HepG2 (cell line): ENCODE measurements around the gene ADCY10. TPM values are rescaled to one million over a fixed set of nuclear protein-coding genes. Genes with fewer than 3 reads are reported as not detected.

Source experiments
- ATAC-seq: fragments of 200-7000 bp; cut with Tn5 transposase; 3 replicates; pipeline ENCODE4 v1.9.1; 2020; ENCODE audit warnings: mild to moderate bottlenecking, moderate library complexity
- BruUV-seq: library from RNA; stranded (reverse); fragments of 400-500 nt; replicated peaks from 2 replicates; lab custom pipeline; 2021; lab: Mats Ljungman, UMichigan
- CTCF ChIA-PET: fragments of 300-600 bp; formaldehyde crosslinking; extraction: SDS; loops from one replicate; lab custom pipeline; 2021; ENCODE audit warnings: low total read pairs, inconsistent platforms, low intra/inter-chr PET ratio; lab: Yijun Ruan, JAX
- POLR2A ChIA-PET: fragments of 350-600 bp; sonication (Branson Sonifier 250); formaldehyde crosslinking; loops from one replicate; lab custom pipeline; 2020; ENCODE audit warnings: antibody characterized with exemption, inconsistent platforms; lab: Yijun Ruan, JAX
- DNase-seq: peaks from one replicate; pipeline ENCODE4 v3.0.0-alpha.2; 2015; ENCODE audit warnings: low spot score
- FAIRE-seq: peaks from 3 replicates; lab custom pipeline; 2011; peaks lifted over from hg19 to GRCh38; lab: Jason Lieb, UNC
- H2AFZ ChIP-seq: one replicate; pipeline ENCODE4 v1.6.1; 2011; ENCODE audit warnings: low read length, inconsistent platforms
- H3K27ac ChIP-seq: fragments of 300-600 bp; 3 replicates; pipeline ENCODE4 v1.8.0; 2011; ENCODE audit warnings: mixed run types, mild to moderate bottlenecking, mixed read lengths, low read length, inconsistent platforms; ENCODE audit not compliant: insufficient read depth; ENCODE audit errors: extremely low read length
- H3K27me3 ChIP-seq, 2 experiments: fragments of 200-600 bp in 1 of 2; 2 replicates in 1 of 2; 3 replicates in 1 of 2; pipeline versions ENCODE4 v1.6.0 to v1.8.0; 2011; ENCODE audit warnings: low read length in 2 of 2, mild to moderate bottlenecking in 2 of 2, moderate library complexity in 2 of 2, inconsistent platforms in 1 of 2; ENCODE audit not compliant: insufficient read depth in 2 of 2, control insufficient read depth in 1 of 2
- H3K36me3 ChIP-seq, 2 experiments: fragments of 200-600 bp in 1 of 2; replicated peaks in 1 of 2; 2 replicates in 1 of 2; 3 replicates in 1 of 2; pipeline versions ENCODE4 v1.5.1 to v1.8.0; 2011; ENCODE audit warnings: low read length in 2 of 2, inconsistent platforms in 1 of 2; ENCODE audit not compliant: insufficient read depth in 2 of 2, control insufficient read depth in 1 of 2
- H3K4me1 ChIP-seq: 2 replicates; pipeline ENCODE4 v1.5.1; 2012; ENCODE audit warnings: low read length, inconsistent platforms; ENCODE audit not compliant: insufficient read depth
- H3K4me2 ChIP-seq: 2 replicates; pipeline ENCODE4 v1.6.0; 2011; ENCODE audit warnings: low read depth, low read length, inconsistent platforms
- H3K4me3 ChIP-seq, 3 experiments: fragments of 200-600 bp in 1 of 3; sonication (generic), shearing (Covaris generic) in 1 of 3; replicated peaks in 1 of 3; 2 replicates each; pipeline ENCODE4 v1.5.1; 2011 to 2016; ENCODE audit warnings: low read length in 3 of 3, inconsistent platforms in 2 of 3, low read depth in 2 of 3, mild to moderate bottlenecking in 2 of 3, control low read depth in 1 of 3, mixed read lengths in 1 of 3; ENCODE audit not compliant: insufficient read depth in 1 of 3
- H3K79me2 ChIP-seq: one replicate; pipeline ENCODE4 v1.6.1; 2011; ENCODE audit warnings: low read length, inconsistent platforms; ENCODE audit not compliant: insufficient read depth
- H3K9ac ChIP-seq: 2 replicates; pipeline ENCODE4 v1.6.0; 2011; ENCODE audit warnings: mild to moderate bottlenecking, low read depth, low read length, inconsistent platforms; ENCODE audit not compliant: insufficient read depth
- H3K9me3 ChIP-seq: 2 replicates; pipeline ENCODE4 v1.5.1; 2012; ENCODE audit warnings: mild to moderate bottlenecking, low read length
- H4K20me1 ChIP-seq: 2 replicates; pipeline ENCODE4 v1.6.0; 2011; ENCODE audit warnings: inconsistent platforms, mild to moderate bottlenecking, low read length, moderate library complexity; ENCODE audit not compliant: insufficient read depth
- ERF ChIP-seq: IDR thresholded peaks from 2 replicates; pipeline ENCODE4 v1.6.1; 2018; ENCODE audit warnings: missing biosample characterization, missing genetic modification reagents
- MAFF ChIP-seq: IDR thresholded peaks from 2 replicates; pipeline ENCODE4 v1.6.1; 2011; ENCODE audit warnings: low read depth, low read length, improper control_type of control experiment
- MTF2 ChIP-seq: sonication (generic); formaldehyde crosslinking; IDR thresholded peaks from 2 replicates; pipeline ENCODE4 v1.5.0; 2020; ENCODE audit warnings: missing genetic modification reagents, borderline replicate concordance
- TOPORS ChIP-seq: sonication (generic); formaldehyde crosslinking; IDR thresholded peaks from 2 replicates; pipeline ENCODE4 v1.8.0; 2023; ENCODE audit warnings: mild to moderate bottlenecking, missing genetic modification reagents
- ZFP37 ChIP-seq: sonication (generic); formaldehyde crosslinking; IDR thresholded peaks from 2 replicates; pipeline ENCODE4 v1.4.0; 2020; ENCODE audit warnings: missing genetic modification reagents, borderline replicate concordance
- WGBS: methylation state at CpG from one replicate; pipeline ENCODE4 v1.1.6; 2017; ENCODE audit warnings: low lambda C conversion rate; 5-methylcytosine and 5-hydroxymethylcytosine counted together
- in situ Hi-C: cut with HindIII; loops from 2 replicates; pipeline ENCODE4 v1.10.0; 2017; ENCODE audit warnings: low pct_unique_long_range_greater_than_20kb; ENCODE audit not compliant: extremely low pct_ligation_motif_present
- intact Hi-C: fragments of 100-400 bp; cut with micrococcal nuclease; formaldehyde crosslinking; loops from one replicate; pipeline ENCODE4 v1.10.0; 2022; ENCODE audit not compliant: unreplicated experiment
- polyA plus RNA-seq, 8 experiments: library from polyadenylated mRNA; depleted of rRNA in 3 of 8; stranded (reverse) in 7 of 8; unstranded in 1 of 8; fragments of >200 nt; fragmentation: Illumina TruSeq in 4 of 8; extraction: Trizol in 4 of 8; gene quantifications; 2 replicates each; pipeline versions ENCODE4 v1.2.1 to v1.2.3, GENCODE V29; 2011 to 2016; ENCODE audit warnings: low read depth in 4 of 8, missing spikeins in 1 of 8, mixed read lengths in 1 of 8; ENCODE audit not compliant: insufficient read depth in 1 of 8
- total RNA-seq, 5 experiments: library from RNA; depleted of rRNA; stranded (reverse); fragments of >200 nt; fragmentation: Illumina TruSeq; extraction: Trizol; gene quantifications; 2 replicates each; pipeline ENCODE4 v1.2.3, GENCODE V29; 2016; ENCODE audit warnings: low read depth in 1 of 5
- TF ChIP-seq, protein P1 (sequence below): sonication (generic); formaldehyde crosslinking; IDR thresholded peaks from 2 replicates; pipeline ENCODE4 v1.4.0; 2020; ENCODE audit warnings: mild to moderate bottlenecking, low read depth, missing genetic modification reagents

Gene ADCY10
- total and polyA plus RNA-seq, 2 of the 13 experiments (the other 11 are each of a cell fraction or from before 2014, with no cell fraction given), result 0.02 to 0.03 TPM

GRCh38 chr1:167860231-167860923 lies 53.6 kb downstream of the ADCY10 start:
- no TSS peak for BruUV-seq
- Histone ChIP-seq H3K27me3 (no peaks in the 10 kb centered on the region; a peak in 1 of 5 replicates), H3K79me2 (no peaks in the 10 kb centered on the region), H3K4me1 (no peaks in the 10 kb centered on the region), H2AFZ (no peak overlapping the region), H3K4me3 (no peak overlapping the region), H3K9ac (no peak overlapping the region), H3K27ac (no peak overlapping the region), H3K4me2 (no peak overlapping the region), H3K36me3 (no peaks in the 10 kb centered on the region), H4K20me1 (no peaks in the 10 kb centered on the region), H3K9me3 (no peaks in the 10 kb centered on the region)
- TF ChIP-seq TOPORS (CRISPR knock-in tag) (no peak), ZFP37 (CRISPR knock-in tag) (no peak), MAFF (no peak), MTF2 (CRISPR knock-in tag) (no peak)
- TF ChIP-seq, protein P1, sequence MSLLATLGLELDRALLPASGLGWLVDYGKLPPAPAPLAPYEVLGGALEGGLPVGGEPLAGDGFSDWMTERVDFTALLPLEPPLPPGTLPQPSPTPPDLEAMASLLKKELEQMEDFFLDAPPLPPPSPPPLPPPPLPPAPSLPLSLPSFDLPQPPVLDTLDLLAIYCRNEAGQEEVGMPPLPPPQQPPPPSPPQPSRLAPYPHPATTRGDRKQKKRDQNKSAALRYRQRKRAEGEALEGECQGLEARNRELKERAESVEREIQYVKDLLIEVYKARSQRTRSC (CRISPR knock-in tag), result no peak
- intact Hi-C loops, result no loop called here
- FAIRE-seq (no peak), ATAC-seq (no peak), DNase-seq (no peak)
- POLR2A ChIA-PET, result no interaction called here
- in situ Hi-C loops, result no loop called here
- CTCF ChIA-PET, result no interaction called here

- Histone ChIP-seq H3K27me3 (no peaks in the 10 kb centered on the region; a peak in 1 of 5 replicates), H3K27ac (no peak overlapping the region), H3K9me3 (no peaks in the 10 kb centered on the region), H4K20me1 (no peaks in the 10 kb centered on the region), H2AFZ (no peak overlapping the region), H3K4me2 (no peak overlapping the region), H3K4me1 (no peaks in the 10 kb centered on the region), H3K9ac (no peak overlapping the region), H3K4me3 (no peak overlapping the region), H3K36me3 (no peaks in the 10 kb centered on the region), H3K79me2 (no peaks in the 10 kb centered on the region)
- ATAC-seq, result no peak
- no peak for TF ChIP-seq ERF (CRISPR knock-in tag)
- no TSS peak for BruUV-seq
- intact Hi-C loops (no loop called here), in situ Hi-C loops (no loop called here)
- no peak for FAIRE-seq
- CTCF ChIA-PET, result no interaction called here
- DNase-seq, result no peak
- POLR2A ChIA-PET, result no interaction called here
- WGBS, result 70% methylated on average over 7 of the region's 7 CpGs
Measured at GRCh38 chr1:167856711-167857418, 57.1 kb downstream of the ADCY10 start.
